ENCODE measurements around the gene TMX4. TPM values are rescaled to one million over a fixed set of nuclear protein-coding genes. Genes with fewer than 3 reads are reported as not detected.

TMX4 gene
- total RNA-seq, 6 donors from 2014 or later = 12.4 to 50.5 (median 31.5) TPM

DNA sequence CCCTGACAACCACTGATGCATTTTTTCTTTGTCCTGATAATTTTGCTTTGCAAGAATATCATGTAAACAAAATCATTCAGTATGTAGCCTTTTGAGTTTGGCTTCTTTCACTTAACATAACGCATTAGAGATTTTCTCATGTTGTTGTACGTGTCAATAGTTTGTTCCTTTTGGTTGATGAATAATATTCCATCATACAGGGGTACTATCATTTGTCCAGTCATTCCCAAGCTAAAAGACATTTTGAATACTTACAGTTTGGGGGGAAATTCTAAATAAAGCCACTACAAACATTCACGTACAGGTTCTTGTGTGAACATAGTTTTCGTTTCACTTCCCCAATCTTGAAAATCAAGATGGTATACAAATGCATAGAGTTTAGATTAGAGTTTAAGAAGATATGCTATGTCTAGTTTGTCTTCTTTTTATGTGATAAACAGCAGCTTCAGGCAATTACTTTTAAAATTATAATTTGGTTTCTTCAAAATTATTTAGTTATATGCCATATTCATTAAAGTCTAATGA is 84.5 kb downstream of the TMX4 start:
- H3K4me1 ChIP-seq = peaks cover 0 to 4% (median 0%) of the 10 kb centered on the region in 4 donors
- no peak overlapping the region for H3K27ac ChIP-seq
- H3K36me3 ChIP-seq = no peaks in the 10 kb centered on the region
- no peaks in the 10 kb centered on the region for H3K9me3 ChIP-seq
- no peak for DNase-seq
- H3K27me3 ChIP-seq = no peaks in the 10 kb centered on the region
- no peak overlapping the region for H3K4me3 ChIP-seq
- TF ChIP-seq POLR2AphosphoS5 (IDR thresholded peaks at IDR 0.05) = no peak
- TF ChIP-seq, protein P1, sequence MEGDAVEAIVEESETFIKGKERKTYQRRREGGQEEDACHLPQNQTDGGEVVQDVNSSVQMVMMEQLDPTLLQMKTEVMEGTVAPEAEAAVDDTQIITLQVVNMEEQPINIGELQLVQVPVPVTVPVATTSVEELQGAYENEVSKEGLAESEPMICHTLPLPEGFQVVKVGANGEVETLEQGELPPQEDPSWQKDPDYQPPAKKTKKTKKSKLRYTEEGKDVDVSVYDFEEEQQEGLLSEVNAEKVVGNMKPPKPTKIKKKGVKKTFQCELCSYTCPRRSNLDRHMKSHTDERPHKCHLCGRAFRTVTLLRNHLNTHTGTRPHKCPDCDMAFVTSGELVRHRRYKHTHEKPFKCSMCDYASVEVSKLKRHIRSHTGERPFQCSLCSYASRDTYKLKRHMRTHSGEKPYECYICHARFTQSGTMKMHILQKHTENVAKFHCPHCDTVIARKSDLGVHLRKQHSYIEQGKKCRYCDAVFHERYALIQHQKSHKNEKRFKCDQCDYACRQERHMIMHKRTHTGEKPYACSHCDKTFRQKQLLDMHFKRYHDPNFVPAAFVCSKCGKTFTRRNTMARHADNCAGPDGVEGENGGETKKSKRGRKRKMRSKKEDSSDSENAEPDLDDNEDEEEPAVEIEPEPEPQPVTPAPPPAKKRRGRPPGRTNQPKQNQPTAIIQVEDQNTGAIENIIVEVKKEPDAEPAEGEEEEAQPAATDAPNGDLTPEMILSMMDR (IDR thresholded peaks at IDR 0.05) = no peak
- TF ChIP-seq EP300 (IDR thresholded peaks at IDR 0.05) = no peak
- no peak for TF ChIP-seq POLR2A (IDR thresholded peaks at IDR 0.05)
- whole genome bisulfite sequencing, 2 donors = 77 to 86% methylated on average over 4 of the region's 4 CpGs
- ATAC-seq (ENCODE audit: low FRiP score in 2 of 2) = no peak

DNA sequence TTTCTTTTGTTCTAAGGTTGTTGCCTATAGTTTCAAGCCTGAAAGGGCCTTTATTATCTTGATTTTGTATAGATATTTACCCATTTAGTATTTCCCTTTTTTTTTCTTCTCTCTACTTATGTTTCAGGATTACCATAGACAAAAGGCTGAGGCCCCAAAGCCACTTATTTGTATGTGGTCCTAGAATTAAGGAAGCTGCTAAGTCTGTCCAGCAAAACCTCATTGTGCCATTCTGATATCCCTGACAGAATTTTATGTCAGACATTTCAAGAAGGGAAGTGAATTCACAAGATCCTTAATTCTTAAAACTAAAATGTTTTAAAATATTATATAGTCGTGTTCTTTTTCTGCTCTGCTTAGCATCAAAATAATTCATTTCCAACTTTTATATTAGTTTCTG is 86.2 kb downstream of the TMX4 start:
- no peaks in the 10 kb centered on the region for H3K36me3 ChIP-seq
- no peak overlapping the region for H3K27ac ChIP-seq
- 76 to 90% methylated on average over 1 of the region's 1 CpG for WGBS, 2 donors
- peaks cover 0 to 4% (median 0%) of the 10 kb centered on the region in 4 donors for H3K4me1 ChIP-seq
- H3K9me3 ChIP-seq = no peaks in the 10 kb centered on the region
- no peak overlapping the region for H3K4me3 ChIP-seq
- DNase-seq (no peak), ATAC-seq (ENCODE audit: low FRiP score in 2 of 2) (no peak)
- TF ChIP-seq, protein P1 (IDR thresholded peaks at IDR 0.05) = no peak
- no peak for TF ChIP-seq POLR2AphosphoS5 (IDR thresholded peaks at IDR 0.05)
- no peak for TF ChIP-seq EP300 (IDR thresholded peaks at IDR 0.05)
- no peak for TF ChIP-seq POLR2A (IDR thresholded peaks at IDR 0.05)
- no peaks in the 10 kb centered on the region for H3K27me3 ChIP-seq

DNA sequence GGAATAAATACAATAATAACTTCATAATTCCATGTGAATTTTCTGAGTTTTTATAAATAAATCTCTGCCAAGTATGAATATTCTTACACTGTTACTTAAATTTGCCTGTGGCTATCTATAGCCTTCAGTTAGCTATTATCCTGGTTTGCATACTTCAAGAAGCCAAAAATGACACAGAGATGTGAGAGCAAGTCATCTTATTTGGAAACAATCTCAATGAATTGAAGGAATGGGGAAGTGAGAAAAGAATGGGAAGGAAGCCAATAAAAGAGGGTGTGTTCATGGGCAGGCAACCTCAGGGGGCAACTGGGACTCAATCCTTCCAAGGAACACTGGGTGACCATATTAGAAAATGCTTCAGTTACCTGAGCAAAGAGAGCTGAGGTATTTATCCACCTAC is 89.2 kb downstream of the TMX4 start:
- Histone ChIP-seq H3K27me3 (no peaks in the 10 kb centered on the region), H3K4me1 (no peaks in the 10 kb centered on the region), H3K4me3 (no peak overlapping the region), H3K27ac (no peak overlapping the region), H3K36me3 (no peaks in the 10 kb centered on the region), H3K9me3 (no peaks in the 10 kb centered on the region)
- no peak for TF ChIP-seq POLR2AphosphoS5 (IDR thresholded peaks at IDR 0.05)
- no peak for TF ChIP-seq EP300 (IDR thresholded peaks at IDR 0.05)
- TF ChIP-seq POLR2A (IDR thresholded peaks at IDR 0.05) = no peak
- TF ChIP-seq, protein P1 (IDR thresholded peaks at IDR 0.05) = no peak
- DNase-seq = no peak
- peak in 1 of 2 donors; percentile 45 for ATAC-seq (ENCODE audit: low FRiP score in 2 of 2)

Other genes starting within 250 kb of the TMX4 start
- gene HAO1, start 79.3 kb downstream of the TMX4 start, total RNA-seq = under 1 TPM in 1 of 6 donors, not detected in 5; 0.13 TPM
- 10 to 100 TPM in 3 of 6 donors, 1 to 10 TPM in 3; 4.8 to 26.2 (median 10.7) TPM for gene PLCB1, start 112.5 kb upstream of the TMX4 start, total RNA-seq

Measured in upper lobe of left lung (tissue), 6 donors.